Bronchial epithelial cell (primary cell): Measurements from ENCODE around the gene SORCS2. TPM values are rescaled to one million over a fixed set of nuclear protein-coding genes. Genes with fewer than 3 reads are reported as not detected.
A peak's percentile ranks its signal among the peaks of the same experiment; 100 is the strongest.

ENCODE experiments used
- DNase-seq: peaks from one replicate; pipeline ENCODE4 v3.0.0-alpha.2; 2010; ENCODE audit warnings: low read depth
- FAIRE-seq: peaks from 2 replicates; lab custom pipeline; 2011; peaks lifted over from hg19 to GRCh38; lab: Jason Lieb, UNC
- H3K27me3 ChIP-seq: 2 replicates; pipeline ENCODE4 v1.5.1; 2011; ENCODE audit warnings: low read length; ENCODE audit not compliant: control insufficient read depth, insufficient read depth
- H3K36me3 ChIP-seq: 2 replicates; pipeline ENCODE4 v1.5.1; 2011; ENCODE audit warnings: low read length; ENCODE audit not compliant: control insufficient read depth, insufficient read depth
- H3K4me3 ChIP-seq: 2 replicates; pipeline ENCODE4 v1.5.1; 2011; ENCODE audit warnings: mild to moderate bottlenecking, low read depth, low read length, control low read depth
- CTCF ChIP-seq: IDR thresholded peaks from 2 replicates; pipeline ENCODE4 v1.5.1; 2011; ENCODE audit warnings: mild to moderate bottlenecking, moderate library complexity, low read length, control low read depth, inconsistent platforms; ENCODE audit not compliant: insufficient read depth, severe bottlenecking
- total RNA-seq: library from RNA; depleted of rRNA; stranded (reverse); fragments of >200 nt; gene quantifications from 2 replicates; pipeline ENCODE4 v1.2.1, GENCODE V29; 2014

SORCS2 gene
- total RNA-seq, 1 donor from 2014 or later = under 0.01 TPM

DNA sequence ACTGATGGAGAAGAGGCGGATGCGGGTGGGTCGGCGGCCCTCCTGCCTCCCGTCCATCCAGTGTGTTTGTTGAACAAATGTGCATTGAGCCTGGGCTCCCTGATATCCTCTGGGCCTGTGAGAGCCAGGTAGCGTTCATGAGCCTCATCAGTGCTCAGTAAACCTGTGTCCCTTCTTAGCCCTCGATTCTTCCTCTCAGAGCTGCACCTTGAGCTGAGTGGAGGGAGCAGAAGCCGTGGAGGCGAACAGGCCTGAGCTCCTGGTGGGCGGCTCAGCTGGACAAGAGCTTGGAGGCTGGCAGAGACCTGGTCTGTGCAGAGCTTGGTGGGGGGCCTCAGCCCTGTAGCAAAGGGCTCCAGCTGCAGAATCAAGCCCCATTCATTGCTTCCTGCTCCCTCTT is 112.1 kb downstream of the SORCS2 start:
- FAIRE-seq (no peak), DNase-seq (no peak)
- H3K27me3 ChIP-seq = no peaks in the 10 kb centered on the region
- H3K4me3 ChIP-seq = no peak overlapping the region
- TF ChIP-seq CTCF = no peak
- no peaks in the 10 kb centered on the region for H3K36me3 ChIP-seq

- TF ChIP-seq CTCF = no peak
- Histone ChIP-seq H3K36me3 (no peaks in the 10 kb centered on the region), H3K4me3 (no peak overlapping the region), H3K27me3 (no peaks in the 10 kb centered on the region)
- FAIRE-seq (peak; percentile 13), DNase-seq (no peak)
These were observed 114.0 kb downstream of the SORCS2 start for GRCh38 chr4:7306021-7306965.

DNA sequence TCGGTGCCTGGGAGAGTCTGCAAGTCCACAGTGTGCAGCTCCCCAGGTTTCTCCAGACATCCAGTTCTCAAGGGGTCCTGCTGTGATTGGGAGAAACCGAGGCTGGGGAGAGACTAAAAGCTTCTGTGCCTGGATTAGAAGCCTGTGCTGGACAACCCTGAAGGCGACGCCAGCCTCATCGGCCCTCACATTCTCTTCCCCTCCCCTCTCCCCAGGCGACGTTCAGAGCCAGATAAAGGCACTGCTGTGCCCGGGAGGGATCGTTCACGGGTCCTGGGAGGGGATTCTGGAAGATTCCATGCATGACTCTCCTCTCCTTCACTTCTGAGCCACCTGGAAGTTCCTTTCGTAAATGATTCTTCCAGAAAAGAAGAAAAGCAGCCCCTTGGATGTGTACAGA is 114.6 kb downstream of the SORCS2 start:
- no peak for DNase-seq
- FAIRE-seq = no peak
- Histone ChIP-seq H3K27me3 (no peaks in the 10 kb centered on the region), H3K36me3 (no peaks in the 10 kb centered on the region), H3K4me3 (no peak overlapping the region)
- TF ChIP-seq CTCF = no peak

- H3K36me3 ChIP-seq = no peaks in the 10 kb centered on the region
- no peak overlapping the region for H3K4me3 ChIP-seq
- H3K27me3 ChIP-seq = no peaks in the 10 kb centered on the region
- FAIRE-seq (peak; percentile 95), DNase-seq (no peak)
- no peak for TF ChIP-seq CTCF
These were observed 115.2 kb downstream of the SORCS2 start for GRCh38 chr4:7307394-7308099.

GRCh38 chr4:7309181-7309580 is 116.8 kb downstream of the SORCS2 start:
- TF ChIP-seq CTCF = no peak
- FAIRE-seq = no peak
- H3K36me3 ChIP-seq = no peaks in the 10 kb centered on the region
- no peak overlapping the region for H3K4me3 ChIP-seq
- H3K27me3 ChIP-seq = no peaks in the 10 kb centered on the region
- DNase-seq = no peak
